Heart right ventricle (tissue), 16 donors: ENCODE measurements around the gene TRIM54. TPM values are rescaled to one million over a fixed set of nuclear protein-coding genes. Genes with fewer than 3 reads are reported as not detected.
A peak's percentile ranks its signal among the peaks of the same experiment; 100 is the strongest.
"Not testable (repeated sequence)": the region's sequence is repeated elsewhere in the genome, so short reads cannot be mapped to it uniquely, and the experiment has no call there.

Experiments used
- ATAC-seq, 8 donors: fragments of 200-7000 bp; cut with Tn5 transposase; one replicate each; pipeline ENCODE4 v1.9.1; 2020; ENCODE audit warnings: mild to moderate bottlenecking in 8 of 8, moderate library complexity in 8 of 8, moderate number of reproducible peaks in 1 of 8
- DNase-seq, 2 donors: peaks; one replicate each; pipeline ENCODE4 v3.0.0-alpha.2; 2020
- H3K27ac ChIP-seq, 10 donors: fragments of 200-600 bp; sonication (generic) in 2 of 10; one replicate each; pipeline versions ENCODE4 v1.5.0 to v1.8.0; 2020 to 2022; ENCODE audit warnings: mild to moderate bottlenecking in 3 of 10
- H3K27me3 ChIP-seq, 7 donors: fragments of 200-600 bp; one replicate each; pipeline ENCODE4 v1.8.0; 2021 to 2022; ENCODE audit warnings: mild to moderate bottlenecking in 2 of 7
- H3K36me3 ChIP-seq, 9 donors: fragments of 200-600 bp; sonication (generic) in 1 of 9; one replicate each; pipeline versions ENCODE4 v1.5.0 to v1.8.0; 2020 to 2022; ENCODE audit warnings: mild to moderate bottlenecking in 2 of 9
- H3K4me1 ChIP-seq, 9 donors: fragments of 200-600 bp; sonication (generic) in 1 of 9; one replicate each; pipeline versions ENCODE4 v1.5.0 to v1.8.0; 2020 to 2022; ENCODE audit warnings: mild to moderate bottlenecking in 4 of 9
- H3K4me3 ChIP-seq, 10 donors: fragments of 200-600 bp; sonication (generic) in 2 of 10; one replicate each; pipeline versions ENCODE4 v1.5.0 to v1.8.0; 2020 to 2022; ENCODE audit warnings: mild to moderate bottlenecking in 7 of 10, moderate library complexity in 2 of 10
- H3K9me3 ChIP-seq, 11 donors: fragments of 200-600 bp in 10 of 11; sonication (generic) in 2 of 11; one replicate each; pipeline versions ENCODE4 v1.5.0 to v1.8.0; 2013 to 2022; ENCODE audit warnings: mild to moderate bottlenecking in 2 of 11, control low read depth in 1 of 11, moderate library complexity in 1 of 11
- CTCF ChIP-seq, 9 donors: fragments of 200-600 bp; sonication (generic) in 2 of 9; IDR thresholded peaks; one replicate each; pipeline versions ENCODE4 v1.5.0 to v1.8.0; 2021 to 2022; ENCODE audit warnings: antibody characterized with exemption in 9 of 9, mild to moderate bottlenecking in 5 of 9, moderate library complexity in 1 of 9
- WGBS, 2 donors: extraction: QIAGEN DNeasy Blood & Tissue Kit; methylation state at CpG; one replicate each; pipeline ENCODE4 v1.1.7; 2013; ENCODE audit warnings: inconsistent platforms in 1 of 2; 5-methylcytosine and 5-hydroxymethylcytosine counted together
- intact Hi-C, 10 donors: fragments of 100-400 bp; cut with DNase I; formaldehyde crosslinking; loops; one replicate each; pipeline versions ENCODE4 v1.11.1 to v1.14.2; 2022
- polyA plus RNA-seq, 2 donors: library from polyadenylated mRNA; stranded (reverse); fragments of 200-250 nt; gene quantifications; one replicate each; pipeline ENCODE4 v1.2.3, GENCODE V29; 2013
- total RNA-seq, 10 donors: library from RNA; stranded (reverse); fragmentation: NEBNext Ultra II Directional in 3 of 10; extraction: Animal tissue kit (Norgen Biotek cat#: 25700) in 3 of 10; gene quantifications; one replicate each; pipeline versions ENCODE4 v1.2.1 to v1.2.4, GENCODE V29; 2021 to 2023
- donor health status: Arrhythmogenic right ventricular cardiomyopathy.
- donor health status: ischemic (EF 13 %, LVEDD 7.1; RV severe dilation, severe dysfunction).
- donor health status: healthy with polysubstance abuse.
- donor health status: DM: no; HTN: yes; CAD: no.
- donor health status: DM: no; HTN: no; CAD: no.
- donor health status: ischemic (EF 25% LVEDD 6.9; RV normal size, moderate dysfunction).
- donor health status: ischemic (EF 25% LVEDD 5.7; RV mildly dilated, moderate dysfunction).
- donor health status: healthy.
- donor health status: DM: yes; HTN: yes; CAD: no.
- donor health status: Ischemic cardiomyopathy.
- donor health status: ischemic (EF 35%, LVEDD 5.7; RV mildly dilated, moderate dysfunction).
- donor health status: nonischemic (EF 11% LVEDD 7.7; RV severe dilation, severe dysfunction).
- donor health status: DM: yes; HTN: yes; CAD: no.
- donor health status: PGD.
- donor health status: ischemic (EF 29% LVEDD 5.4; RV normal size, mild dysfunction).
- donor health status: nonischemic (EF 23%, LVEDD 6.1; RV moderate dilation, normal function).

TRIM54 gene
- total and polyA plus RNA-seq, 12 donors = 131 to 568 (median 249) TPM

- Histone ChIP-seq H3K9me3 (no peaks in the 10 kb centered on the region), H3K27me3 (no peaks in the 10 kb centered on the region), H3K4me1 (peaks cover 0 to 6% (median 0%) of the 10 kb centered on the region in 9 donors), H3K36me3 (peaks cover 0 to 27% (median 6%) of the 10 kb centered on the region in 9 donors), H3K4me3 (no peak overlapping the region), H3K27ac (no peak overlapping the region)
- WGBS, 2 donors = 89 to 95% methylated on average over 2 of the region's 2 CpGs
- intact Hi-C loops = no loop called here
- DNase-seq = no peak
- peak in 1 of 8 donors; percentile 51 for ATAC-seq
- no peak for TF ChIP-seq CTCF (IDR thresholded peaks at IDR 0.05)
These were observed 65.4 kb downstream of the TRIM54 start for GRCh38 chr2:27347641-27348040.

- H3K27ac ChIP-seq = no peak overlapping the region
- peaks cover 0 to 18% (median 0%) of the 10 kb centered on the region in 9 donors for H3K36me3 ChIP-seq
- ATAC-seq = no peak
- H3K27me3 ChIP-seq = no peaks in the 10 kb centered on the region
- 87% methylated on average over 7 of the region's 7 CpGs for WGBS, 2 donors
- H3K4me1 ChIP-seq = peaks cover 0 to 25% (median 13%) of the 10 kb centered on the region in 9 donors
- TF ChIP-seq CTCF (IDR thresholded peaks at IDR 0.05) = no peak
- no peak overlapping the region for H3K4me3 ChIP-seq
- intact Hi-C loops = loop anchor here in 2 of 10 donors (5.0 to 10.0 kb wide), 2 partner anchors 135 to 218 kb away; partner anchors contain the start of genes ATRAID (in 1 of the 2), CAD (in 1 of the 2), PREB (in 1 of the 2) and SLC5A6 (in 1 of the 2)
- no peak for DNase-seq
- no peaks in the 10 kb centered on the region for H3K9me3 ChIP-seq
These were observed 68.0 kb downstream of the TRIM54 start for GRCh38 chr2:27350106-27350693.

GRCh38 chr2:27351802-27352598 lies 69.8 kb downstream of the TRIM54 start:
- Histone ChIP-seq H3K36me3 (peaks cover 0 to 18% (median 0%) of the 10 kb centered on the region in 9 donors), H3K4me3 (no peak overlapping the region), H3K9me3 (no peaks in the 10 kb centered on the region), H3K4me1 (peaks cover 0 to 34% (median 24%) of the 10 kb centered on the region in 9 donors), H3K27ac (no peak overlapping the region), H3K27me3 (no peaks in the 10 kb centered on the region)
- TF ChIP-seq CTCF (IDR thresholded peaks at IDR 0.05) = no peak
- ATAC-seq = no peak
- no peak for DNase-seq
- 84 to 87% methylated on average over 6 of the region's 6 CpGs for WGBS, 2 donors
- intact Hi-C loops = loop anchor here in 2 of 10 donors (5.0 to 10.0 kb wide), 2 partner anchors 137 to 220 kb away; partner anchors contain the start of genes ATRAID (in 1 of the 2), CAD (in 1 of the 2), PREB (in 1 of the 2) and SLC5A6 (in 1 of the 2)

GRCh38 chr2:27353386-27353761 lies 71.1 kb downstream of the TRIM54 start:
- not testable (repeated sequence) for H3K9me3 ChIP-seq, H3K4me3 ChIP-seq, H3K27me3 ChIP-seq, H3K27ac ChIP-seq, DNase-seq, ATAC-seq
- peaks cover 0 to 12% (median 0%) of the 10 kb centered on the region in 9 donors for H3K36me3 ChIP-seq
- H3K4me1 ChIP-seq = peaks cover 0 to 45% (median 36%) of the 10 kb centered on the region in 9 donors
- WGBS, 2 donors = 94 to 98% methylated on average over 5 of the region's 5 CpGs
- intact Hi-C loops = loop anchor here in 2 of 10 donors (5.0 to 10.0 kb wide), 2 partner anchors 139 to 221 kb away; partner anchors contain the start of genes ATRAID (in 1 of the 2), CAD (in 1 of the 2), PREB (in 1 of the 2) and SLC5A6 (in 1 of the 2)
